Loucy (cell line): ENCODE measurements around the gene PFDN5.

Experiments
- H2AFZ ChIP-seq: fragments of 200-600 bp; sonication (generic); 2 replicates; pipeline ENCODE4 v1.6.0; 2016; ENCODE audit warnings: antibody characterized with exemption, mild to moderate bottlenecking, low read length, moderate library complexity
- H3F3A ChIP-seq: fragments of 200-600 bp; 2 replicates; pipeline ENCODE4 v1.6.0; 2016; ENCODE audit warnings: antibody characterized with exemption, low read depth, mild to moderate bottlenecking
- H3K27me3 ChIP-seq: fragments of 200-600 bp; sonication (generic); 2 replicates; pipeline ENCODE4 v1.6.1; 2014; ENCODE audit warnings: low read length, mild to moderate bottlenecking; ENCODE audit not compliant: insufficient read depth, poor library complexity, severe bottlenecking
- H3K36me3 ChIP-seq: fragments of 200-600 bp; sonication (generic); 2 replicates; pipeline ENCODE4 v1.6.1; 2016; ENCODE audit warnings: low read length; ENCODE audit not compliant: insufficient read depth
- H3K4me1 ChIP-seq: fragments of 200-600 bp; sonication (generic); 2 replicates; pipeline ENCODE4 v1.5.1; 2014; ENCODE audit warnings: low read length, mild to moderate bottlenecking; ENCODE audit not compliant: insufficient read depth, poor library complexity, severe bottlenecking
- H3K4me2 ChIP-seq: fragments of 200-600 bp; sonication (generic); 2 replicates; pipeline ENCODE4 v1.6.0; 2014; ENCODE audit warnings: antibody characterized with exemption, low read length, low read depth, mild to moderate bottlenecking; ENCODE audit not compliant: poor library complexity, severe bottlenecking
- H3K4me3 ChIP-seq: fragments of 200-600 bp; sonication (generic); 2 replicates; pipeline ENCODE4 v1.5.1; 2014; ENCODE audit warnings: low read length, mild to moderate bottlenecking, mixed read lengths; ENCODE audit not compliant: poor library complexity, severe bottlenecking
- H3K79me2 ChIP-seq: fragments of 200-600 bp; sonication (generic); 2 replicates; pipeline ENCODE4 v1.6.1; 2014; ENCODE audit warnings: low read length; ENCODE audit not compliant: insufficient read depth
- H3K9ac ChIP-seq: fragments of 200-600 bp; sonication (generic); 2 replicates; pipeline ENCODE4 v1.6.0; 2014; ENCODE audit warnings: mild to moderate bottlenecking, low read depth, low read length, moderate library complexity; ENCODE audit not compliant: poor library complexity, severe bottlenecking
- H3K9me2 ChIP-seq: fragments of 200-600 bp; sonication (generic); replicated peaks from 2 replicates; pipeline ENCODE4 v1.6.1; 2016; ENCODE audit warnings: low read depth, low read length, mixed read lengths
- H3K9me3 ChIP-seq: fragments of 200-600 bp; sonication (generic); 2 replicates; pipeline ENCODE4 v1.6.1; 2014; ENCODE audit warnings: mild to moderate bottlenecking, antibody characterized with exemption, low read length, low read depth; ENCODE audit not compliant: insufficient read depth
- H4K20me1 ChIP-seq: fragments of 200-600 bp; sonication (generic); 2 replicates; pipeline ENCODE4 v1.6.0; 2014; ENCODE audit warnings: antibody characterized with exemption, low read length, mild to moderate bottlenecking; ENCODE audit not compliant: insufficient read depth, poor library complexity, severe bottlenecking
- EZH2phosphoT487 ChIP-seq: fragments of 200-600 bp; IDR thresholded peaks from 2 replicates; pipeline ENCODE4 v1.6.1; 2018; ENCODE audit warnings: antibody characterized with exemption, mild to moderate bottlenecking, moderate library complexity, borderline replicate concordance
- TF ChIP-seq, protein P1 (sequence below): fragments of 200-600 bp; sonication (generic); conservative IDR thresholded peaks from 2 replicates; pipeline ENCODE4 v1.5.1; 2014; ENCODE audit warnings: mild to moderate bottlenecking, antibody characterized with exemption, low read length

The PFDN5 gene

GRCh38 chr12:53287741-53288216 is 7.6 kb upstream of the PFDN5 start:
- Histone ChIP-seq H3K9me2 (no peaks in the 10 kb centered on the region), H4K20me1 (no peaks in the 10 kb centered on the region), H3K9ac (no peak overlapping the region), H3K4me2 (no peak overlapping the region), H2AFZ (no peak overlapping the region), H3K4me1 (no peaks in the 10 kb centered on the region), H3K9me3 (no peaks in the 10 kb centered on the region), H3F3A (no peaks in the 10 kb centered on the region), H3K4me3 (no peak overlapping the region), H3K27me3 (no peaks in the 10 kb centered on the region), H3K36me3 (peaks cover 66% of the 10 kb centered on the region; the same call in 1 of the 2 replicates), H3K79me2 (no peaks in the 10 kb centered on the region)
- TF ChIP-seq, protein P1, sequence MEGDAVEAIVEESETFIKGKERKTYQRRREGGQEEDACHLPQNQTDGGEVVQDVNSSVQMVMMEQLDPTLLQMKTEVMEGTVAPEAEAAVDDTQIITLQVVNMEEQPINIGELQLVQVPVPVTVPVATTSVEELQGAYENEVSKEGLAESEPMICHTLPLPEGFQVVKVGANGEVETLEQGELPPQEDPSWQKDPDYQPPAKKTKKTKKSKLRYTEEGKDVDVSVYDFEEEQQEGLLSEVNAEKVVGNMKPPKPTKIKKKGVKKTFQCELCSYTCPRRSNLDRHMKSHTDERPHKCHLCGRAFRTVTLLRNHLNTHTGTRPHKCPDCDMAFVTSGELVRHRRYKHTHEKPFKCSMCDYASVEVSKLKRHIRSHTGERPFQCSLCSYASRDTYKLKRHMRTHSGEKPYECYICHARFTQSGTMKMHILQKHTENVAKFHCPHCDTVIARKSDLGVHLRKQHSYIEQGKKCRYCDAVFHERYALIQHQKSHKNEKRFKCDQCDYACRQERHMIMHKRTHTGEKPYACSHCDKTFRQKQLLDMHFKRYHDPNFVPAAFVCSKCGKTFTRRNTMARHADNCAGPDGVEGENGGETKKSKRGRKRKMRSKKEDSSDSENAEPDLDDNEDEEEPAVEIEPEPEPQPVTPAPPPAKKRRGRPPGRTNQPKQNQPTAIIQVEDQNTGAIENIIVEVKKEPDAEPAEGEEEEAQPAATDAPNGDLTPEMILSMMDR, result peak; percentile 78
- no peak for TF ChIP-seq EZH2phosphoT487

DNA sequence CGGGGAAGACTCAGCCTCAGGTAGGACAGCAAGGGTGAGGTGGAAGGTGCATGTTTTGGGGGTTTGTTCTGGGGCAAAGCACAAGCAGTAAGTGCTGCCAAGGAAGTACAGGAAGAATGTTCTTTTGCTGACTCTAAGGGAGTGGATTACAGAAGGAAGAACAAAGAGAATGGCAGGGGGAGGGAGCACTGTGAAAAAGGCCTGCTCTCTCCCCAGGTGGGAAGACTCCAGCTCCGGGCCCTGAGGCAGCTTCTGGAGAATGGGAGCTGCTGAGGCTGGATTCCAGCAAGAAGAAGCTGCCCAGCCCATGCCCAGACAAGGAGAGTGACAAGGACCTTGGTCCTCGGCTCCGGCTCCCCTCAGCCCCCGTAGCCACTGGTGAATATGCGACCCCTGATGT is 7.0 kb upstream of the PFDN5 start:
- H3K4me3 ChIP-seq, result no peak overlapping the region
- no peaks in the 10 kb centered on the region for H3F3A ChIP-seq
- H2AFZ ChIP-seq, result no peak overlapping the region
- no peaks in the 10 kb centered on the region for H3K27me3 ChIP-seq
- H3K36me3 ChIP-seq, result peaks cover 66% of the 10 kb centered on the region; the same call in 1 of the 2 replicates
- no peaks in the 10 kb centered on the region for H4K20me1 ChIP-seq
- no peaks in the 10 kb centered on the region for H3K9me3 ChIP-seq
- TF ChIP-seq EZH2phosphoT487, result no peak
- TF ChIP-seq, protein P1, result no peak
- H3K79me2 ChIP-seq, result no peaks in the 10 kb centered on the region
- no peak overlapping the region for H3K9ac ChIP-seq
- no peaks in the 10 kb centered on the region for H3K9me2 ChIP-seq
- no peaks in the 10 kb centered on the region for H3K4me1 ChIP-seq
- no peak overlapping the region for H3K4me2 ChIP-seq

DNA sequence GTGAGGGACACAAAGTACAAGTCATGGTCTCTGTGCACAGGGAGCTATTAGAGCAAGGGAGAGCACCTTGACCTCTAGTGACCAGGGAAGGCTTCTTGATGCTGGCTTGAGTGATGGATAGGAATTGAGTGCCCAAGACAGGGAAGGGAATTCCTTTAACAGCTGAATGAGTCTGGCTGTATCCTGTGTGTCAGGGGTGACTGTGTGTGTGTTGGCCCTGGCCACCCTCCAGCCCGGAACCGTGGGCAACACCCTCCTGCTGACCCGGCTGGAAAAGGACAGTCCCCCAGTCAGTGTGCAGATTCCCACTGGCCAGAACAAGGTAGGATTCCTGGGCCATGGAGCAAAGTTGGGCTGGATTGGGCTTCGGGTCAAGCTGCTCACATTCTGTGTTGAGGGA is 5.5 kb upstream of the PFDN5 start:
- TF ChIP-seq, protein P1, result no peak
- TF ChIP-seq EZH2phosphoT487, result no peak
- Histone ChIP-seq H3K27me3 (no peaks in the 10 kb centered on the region), H2AFZ (no peak overlapping the region), H3F3A (no peaks in the 10 kb centered on the region), H3K36me3 (peaks cover 56% of the 10 kb centered on the region; the same call in 1 of the 2 replicates), H3K9me2 (no peaks in the 10 kb centered on the region), H4K20me1 (no peaks in the 10 kb centered on the region), H3K9ac (no peak overlapping the region), H3K79me2 (no peaks in the 10 kb centered on the region), H3K4me2 (no peak overlapping the region), H3K4me3 (no peak overlapping the region), H3K4me1 (peaks cover 2% of the 10 kb centered on the region), H3K9me3 (no peaks in the 10 kb centered on the region)
